AG04449 (cell line): ENCODE measurements around the gene ATP5PD.

Experiments used
- CTCF ChIA-PET: fragments of 350-600 bp; formaldehyde crosslinking; extraction: SDS; loops from one replicate; lab custom pipeline; 2021; ENCODE audit warnings: antibody characterized with exemption; lab: Yijun Ruan, JAX
- POLR2A ChIA-PET: fragments of 400-600, 350-600 bp; formaldehyde crosslinking; extraction: SDS; loops from one replicate; lab custom pipeline; 2020; ENCODE audit warnings: antibody characterized with exemption, inconsistent platforms; lab: Yijun Ruan, JAX
- DNase-seq: peaks from one replicate; pipeline ENCODE4 v3.0.0-alpha.2; 2010; ENCODE audit warnings: low read depth, low spot score
- H3K4me3 ChIP-seq: 2 replicates; pipeline ENCODE4 v1.5.1; 2011; ENCODE audit warnings: low read depth, mild to moderate bottlenecking, control low read depth, low read length
- TF ChIP-seq, protein P1 (sequence below): IDR thresholded peaks from one replicate; pipeline ENCODE4 v1.5.1; 2011; ENCODE audit warnings: mild to moderate bottlenecking, moderate library complexity, low read length, control low read depth, inconsistent platforms; ENCODE audit not compliant: insufficient read depth; ENCODE audit errors: missing control alignments

ATP5PD gene

DNA sequence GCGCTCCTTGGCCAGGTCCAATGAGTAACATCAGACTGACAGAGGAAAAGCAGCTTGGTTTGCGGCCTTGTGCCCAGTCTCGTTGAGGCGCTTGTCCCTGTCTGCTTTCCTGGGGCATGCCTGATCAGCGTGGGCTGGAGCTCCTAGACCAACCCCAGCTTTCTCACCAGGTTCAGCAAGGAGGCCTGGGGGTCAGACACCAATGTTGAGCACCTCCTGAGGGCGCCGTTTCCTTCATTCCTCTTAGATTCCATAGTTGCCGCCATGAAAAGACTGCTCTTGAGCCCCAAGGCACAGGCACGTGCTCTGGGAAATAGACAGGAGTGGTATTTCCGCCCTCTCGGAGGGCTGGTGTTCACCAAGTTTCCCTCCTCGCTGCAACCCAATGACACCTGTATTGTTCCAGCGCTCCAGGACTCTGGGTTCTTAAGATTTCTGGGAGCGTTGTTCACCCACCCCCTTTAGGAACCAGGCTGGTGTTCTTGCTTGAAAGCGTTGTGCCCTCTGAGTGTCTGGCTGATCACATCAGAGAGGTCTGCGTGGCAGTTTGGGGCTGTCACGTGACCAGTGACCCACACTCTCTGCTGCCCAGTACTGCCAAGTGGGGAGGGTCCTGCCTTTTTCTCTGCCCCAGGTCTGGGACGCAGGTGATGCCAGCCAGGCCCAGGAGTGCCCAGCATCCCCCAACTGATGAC is 18.2 kb upstream of the ATP5PD start:
- H3K4me3 ChIP-seq: no peak overlapping the region
- TF ChIP-seq, protein P1, sequence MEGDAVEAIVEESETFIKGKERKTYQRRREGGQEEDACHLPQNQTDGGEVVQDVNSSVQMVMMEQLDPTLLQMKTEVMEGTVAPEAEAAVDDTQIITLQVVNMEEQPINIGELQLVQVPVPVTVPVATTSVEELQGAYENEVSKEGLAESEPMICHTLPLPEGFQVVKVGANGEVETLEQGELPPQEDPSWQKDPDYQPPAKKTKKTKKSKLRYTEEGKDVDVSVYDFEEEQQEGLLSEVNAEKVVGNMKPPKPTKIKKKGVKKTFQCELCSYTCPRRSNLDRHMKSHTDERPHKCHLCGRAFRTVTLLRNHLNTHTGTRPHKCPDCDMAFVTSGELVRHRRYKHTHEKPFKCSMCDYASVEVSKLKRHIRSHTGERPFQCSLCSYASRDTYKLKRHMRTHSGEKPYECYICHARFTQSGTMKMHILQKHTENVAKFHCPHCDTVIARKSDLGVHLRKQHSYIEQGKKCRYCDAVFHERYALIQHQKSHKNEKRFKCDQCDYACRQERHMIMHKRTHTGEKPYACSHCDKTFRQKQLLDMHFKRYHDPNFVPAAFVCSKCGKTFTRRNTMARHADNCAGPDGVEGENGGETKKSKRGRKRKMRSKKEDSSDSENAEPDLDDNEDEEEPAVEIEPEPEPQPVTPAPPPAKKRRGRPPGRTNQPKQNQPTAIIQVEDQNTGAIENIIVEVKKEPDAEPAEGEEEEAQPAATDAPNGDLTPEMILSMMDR: no peak
- ChIA-PET CTCF (interaction anchor here (0.7 to 12.2 kb wide), 5 partner anchors 9 to 138 kb away, joined by 4 to 146 read pairs (median 115); partner anchors contain the start of genes ARMC7 and NUP85), POLR2A (no interaction called here)
- no peak for DNase-seq

DNA sequence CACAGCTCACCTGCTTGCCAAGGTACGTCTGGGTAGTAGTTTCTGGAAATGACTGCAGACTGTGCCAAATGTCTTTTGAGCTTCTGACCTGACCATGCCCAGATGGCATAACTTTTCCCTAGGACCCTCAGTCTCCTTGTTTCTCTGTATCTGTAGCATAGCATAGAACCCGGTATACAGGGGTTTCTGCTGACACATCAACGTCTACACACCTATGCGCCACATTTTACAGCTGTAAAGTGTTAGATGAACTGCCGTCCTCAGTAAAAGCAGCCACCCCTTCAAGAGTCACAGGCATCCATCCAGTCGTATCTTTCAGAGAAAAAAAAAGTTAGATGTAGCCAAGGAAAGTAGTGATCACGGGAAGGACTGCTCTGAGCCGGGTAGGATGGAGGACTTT is 17.7 kb upstream of the ATP5PD start:
- no peak for DNase-seq
- H3K4me3 ChIP-seq: no peak overlapping the region
- TF ChIP-seq, protein P1: no peak
- ChIA-PET POLR2A (no interaction called here), CTCF (interaction anchor here (0.7 to 12.2 kb wide), 5 partner anchors 9 to 138 kb away, joined by 4 to 146 read pairs (median 115); partner anchors contain the start of genes ARMC7 and NUP85)

DNA sequence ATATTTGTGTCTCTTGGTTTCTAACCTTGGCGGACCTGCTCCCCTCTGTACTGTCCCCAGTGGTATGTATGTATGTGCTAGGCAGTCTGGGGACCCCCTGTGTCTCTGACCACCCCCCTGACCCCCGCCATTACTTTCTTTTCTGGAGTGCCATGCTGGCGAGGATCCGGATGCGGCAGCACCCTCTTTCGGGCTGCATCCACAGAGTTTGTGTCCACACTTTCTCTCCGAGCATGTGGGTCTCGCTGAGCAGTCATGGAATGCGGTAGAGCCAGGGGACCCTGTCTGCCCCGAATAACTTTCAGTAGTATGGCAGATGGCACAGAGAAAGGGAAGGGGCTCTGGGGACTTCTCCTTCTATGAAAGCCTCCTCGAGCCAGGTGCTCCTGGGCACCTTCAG is 17.3 kb upstream of the ATP5PD start:
- POLR2A ChIA-PET: no interaction called here
- TF ChIP-seq, protein P1: no peak

DNA sequence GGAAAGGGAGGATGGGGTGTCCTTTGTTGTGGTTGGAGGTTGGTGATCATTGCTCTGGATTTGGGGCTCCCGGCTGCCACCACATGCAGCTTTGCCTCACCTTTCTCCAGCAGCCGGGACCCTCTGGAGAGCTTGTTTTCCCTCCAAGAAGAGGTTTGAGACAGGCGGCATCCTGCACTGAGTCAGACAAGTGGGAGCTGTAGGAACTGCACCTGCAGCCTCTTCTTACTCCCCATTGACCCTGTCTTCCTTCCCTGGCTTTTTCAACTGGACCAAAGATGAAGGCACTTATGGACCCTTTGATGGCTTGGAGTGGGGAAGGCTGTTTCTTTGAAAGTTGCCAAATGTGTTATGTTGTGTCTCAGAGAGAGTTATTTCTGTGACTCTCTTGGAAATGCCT is 16.9 kb upstream of the ATP5PD start:
- no peak overlapping the region for H3K4me3 ChIP-seq
- DNase-seq: no peak
- ChIA-PET CTCF (interaction anchor here (0.8 to 12.2 kb wide), 7 partner anchors 10 to 349 kb away, joined by 3 to 146 read pairs (median 50); partner anchors contain the start of genes ARMC7, NT5C and NUP85), POLR2A (no interaction called here)
- TF ChIP-seq, protein P1: no peak

More for the DNA sequence above, 17.3 kb upstream of the ATP5PD start:
- DNase-seq: no peak
- no peak overlapping the region for H3K4me3 ChIP-seq
- CTCF ChIA-PET: interaction anchor here (0.7 to 12.2 kb wide), 7 partner anchors 8 to 348 kb away, joined by 3 to 146 read pairs (median 5); partner anchors contain the start of genes ARMC7 and NUP85

DNA sequence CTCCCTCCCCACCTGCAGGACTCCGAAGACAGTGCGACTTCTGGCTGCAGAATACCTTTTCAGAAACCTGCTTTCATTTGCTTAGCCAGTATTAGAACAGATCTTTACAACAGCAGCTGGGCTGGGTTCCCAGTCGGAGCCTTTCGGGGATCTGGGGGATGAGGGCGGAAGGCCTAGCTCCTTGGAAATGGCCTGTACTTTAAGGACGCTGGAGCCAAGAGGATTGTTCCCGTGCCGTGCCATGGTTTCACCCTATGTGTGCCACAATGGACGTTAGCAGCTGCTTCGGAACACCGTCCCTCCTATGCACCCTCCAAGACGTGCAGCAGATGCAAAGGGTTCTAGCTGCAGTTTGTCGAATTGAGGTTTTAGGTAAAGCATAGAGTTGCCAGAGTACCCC is 16.4 kb upstream of the ATP5PD start:
- POLR2A ChIA-PET: interaction anchor here (0.5 kb wide), 1 partner anchor 11 kb away, joined by 3 read pairs; no protein-coding TSS in a partner anchor
- no peak overlapping the region for H3K4me3 ChIP-seq
- DNase-seq: no peak
- CTCF ChIA-PET: interaction anchor here (0.8 to 12.2 kb wide), 9 partner anchors 11 to 349 kb away, joined by 3 to 146 read pairs (median 50); partner anchors contain the start of genes ARMC7, MIF4GD, NT5C and NUP85
- TF ChIP-seq, protein P1: no peak

DNA sequence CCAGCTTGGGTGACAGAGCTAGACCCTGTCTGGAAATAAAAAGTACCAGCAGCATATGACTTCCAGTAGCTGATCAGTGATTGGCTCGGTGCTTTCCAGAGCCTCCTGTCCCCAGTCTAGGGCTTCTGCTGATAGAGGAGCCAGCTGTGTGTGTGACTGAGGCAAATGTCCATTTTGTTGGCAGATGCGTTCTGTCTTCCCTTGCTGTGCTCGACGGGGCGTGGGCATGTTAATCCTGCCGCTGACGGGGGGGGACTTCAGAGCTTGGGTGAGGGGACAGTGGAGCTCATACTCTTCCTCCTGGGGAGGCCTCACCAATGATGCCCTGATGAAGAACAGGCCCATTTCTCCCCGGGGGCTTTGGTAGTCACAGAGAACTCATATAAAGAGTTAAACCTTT is 14.8 kb upstream of the ATP5PD start:
- ChIA-PET POLR2A (interaction anchor here (0.7 kb wide), 1 partner anchor 58 kb away, joined by 3 read pairs; no protein-coding TSS in a partner anchor), CTCF (interaction anchor here (1.0 to 12.2 kb wide), 13 partner anchors 12 to 344 kb away, joined by 3 to 146 read pairs (median 45); partner anchors contain the start of genes ARMC7, GRB2, KCTD2 and MIF4GD)
- DNase-seq: no peak
- H3K4me3 ChIP-seq: no peak overlapping the region
- TF ChIP-seq, protein P1: no peak
